Heart left ventricle (tissue), 16 donors: ENCODE results near the gene NECAP2. TPM values are rescaled to one million over a fixed set of nuclear protein-coding genes. Genes with fewer than 3 reads are reported as not detected.

Experiments
- ATAC-seq, 4 donors: fragments of 200-7000 bp; cut with Tn5 transposase; one replicate each; pipeline ENCODE4 v1.9.1; 2020 to 2022; ENCODE audit warnings: moderate library complexity in 4 of 4, mild to moderate bottlenecking in 3 of 4, moderate number of reproducible peaks in 1 of 4
- DNase-seq, 5 donors: peaks; one replicate each; pipeline ENCODE4 v3.0.0-alpha.2; 2020
- H3K27ac ChIP-seq, 12 donors: fragments of 200-600 bp; sonication (generic) in 4 of 12; one replicate each; pipeline versions ENCODE4 v1.5.0 to v1.8.0; 2016 to 2022; ENCODE audit warnings: mild to moderate bottlenecking in 2 of 12
- H3K27me3 ChIP-seq, 9 donors: fragments of 200-600 bp; sonication (generic) in 2 of 9; one replicate each; pipeline versions ENCODE4 v1.5.1 to v1.8.0; 2016 to 2022; ENCODE audit warnings: mild to moderate bottlenecking in 3 of 9
- H3K36me3 ChIP-seq, 9 donors: fragments of 200-600 bp; sonication (generic) in 2 of 9; one replicate each; pipeline versions ENCODE4 v1.5.0 to v1.8.0; 2018 to 2022; ENCODE audit warnings: mild to moderate bottlenecking in 2 of 9
- H3K4me1 ChIP-seq, 12 donors: fragments of 200-600 bp; sonication (generic) in 4 of 12; one replicate each; pipeline versions ENCODE4 v1.5.0 to v1.8.0; 2016 to 2022; ENCODE audit warnings: mild to moderate bottlenecking in 3 of 12
- H3K4me3 ChIP-seq, 12 donors: fragments of 200-600 bp; sonication (generic) in 4 of 12; one replicate each; pipeline versions ENCODE4 v1.5.0 to v1.8.0; 2017 to 2022; ENCODE audit warnings: mild to moderate bottlenecking in 9 of 12, moderate library complexity in 4 of 12
- H3K9me3 ChIP-seq, 12 donors: fragments of 200-600 bp; sonication (generic) in 4 of 12; one replicate each; pipeline versions ENCODE4 v1.5.0 to v1.8.0; 2016 to 2022; ENCODE audit warnings: mild to moderate bottlenecking in 1 of 12
- CTCF ChIP-seq, 12 donors: fragments of 200-600 bp; sonication (generic) in 4 of 12; IDR thresholded peaks; one replicate each; pipeline versions ENCODE4 v1.5.0 to v1.8.0; 2018 to 2022; ENCODE audit warnings: antibody characterized with exemption in 12 of 12, mild to moderate bottlenecking in 5 of 12
- POLR2A ChIP-seq, 2 donors: fragments of 450-650 bp; IDR thresholded peaks; one replicate each; pipeline ENCODE4 v1.6.1; 2017; ENCODE audit warnings: antibody characterized with exemption in 2 of 2, mild to moderate bottlenecking in 2 of 2, moderate library complexity in 2 of 2
- WGBS, 4 donors: extraction: QIAGEN DNeasy Blood & Tissue Kit in 2 of 4; methylation state at CpG; one replicate each; pipeline versions ENCODE4 v1.1.5 to v1.1.7; 2013 to 2018; 5-methylcytosine and 5-hydroxymethylcytosine counted together
- intact Hi-C, 10 donors: fragments of 100-400 bp; cut with DNase I; formaldehyde crosslinking; loops; one replicate each; pipeline versions ENCODE4 v1.11.1 to v1.14.2; 2022
- polyA plus RNA-seq, 2 donors: library from polyadenylated mRNA; stranded (reverse); fragments of 200-250 nt; gene quantifications; one replicate each; pipeline ENCODE4 v1.2.3, GENCODE V29; 2013
- total RNA-seq, 9 donors: library from RNA; depleted of rRNA in 2 of 9; stranded (reverse); fragments of >200 nt in 2 of 9; fragmentation: NEBNext Ultra II Directional in 3 of 9; extraction: Animal tissue kit (Norgen Biotek cat#: 25700) in 3 of 9; gene quantifications; one replicate each; pipeline versions ENCODE4 v1.1.0 to v1.2.4, GENCODE V29; 2016 to 2023
- donor health status: ischemic (EF 13 %, LVEDD 7.1; RV severe dilation, severe dysfunction).
- donor health status: healthy with polysubstance abuse.
- donor health status: DM: no; HTN: yes; CAD: no.
- donor health status: DM: no; HTN: no; CAD: no.
- donor health status: ischemic (EF 25% LVEDD 6.9; RV normal size, moderate dysfunction).
- donor health status: ischemic (EF 25% LVEDD 5.7; RV mildly dilated, moderate dysfunction).
- donor health status: healthy.
- donor health status: DM: yes; HTN: yes; CAD: no.
- donor health status: ischemic (EF 35%, LVEDD 5.7; RV mildly dilated, moderate dysfunction).
- donor health status: nonischemic (EF 11% LVEDD 7.7; RV severe dilation, severe dysfunction).
- donor health status: DM: yes; HTN: yes; CAD: no.
- donor health status: PGD.
- donor health status: ischemic (EF 29% LVEDD 5.4; RV normal size, mild dysfunction).
- donor health status: nonischemic (EF 23%, LVEDD 6.1; RV moderate dilation, normal function).

The NECAP2 gene
- total and polyA plus RNA-seq, 11 donors = 10.7 to 53.0 (median 12.1) TPM

- Histone ChIP-seq H3K4me1 (no peaks in the 10 kb centered on the region), H3K36me3 (no peaks in the 10 kb centered on the region), H3K27me3 (no peaks in the 10 kb centered on the region), H3K4me3 (no peak overlapping the region), H3K27ac (no peak overlapping the region), H3K9me3 (no peaks in the 10 kb centered on the region)
- TF ChIP-seq CTCF (IDR thresholded peaks at IDR 0.05) = no peak
- TF ChIP-seq POLR2A (IDR thresholded peaks at IDR 0.05) = no peak
- DNase-seq (peak in 1 of 5 donors; percentile 28), ATAC-seq (peak in 2 of 4 donors; percentile 11 to 14)
- intact Hi-C loops = no loop called here
- WGBS, 4 donors = 82 to 87% (median 84%) methylated on average over 24 to 25 of the region's 25 CpGs
Measured at GRCh38 chr1:16409536-16410152, 30.9 kb upstream of the NECAP2 start.

- intact Hi-C loops = no loop called here
- peak in 1 of 5 donors; percentile 48 for DNase-seq
- Histone ChIP-seq H3K36me3 (no peaks in the 10 kb centered on the region), H3K9me3 (no peaks in the 10 kb centered on the region), H3K27ac (no peak overlapping the region), H3K4me3 (no peak overlapping the region), H3K27me3 (no peaks in the 10 kb centered on the region), H3K4me1 (no peaks in the 10 kb centered on the region)
- TF ChIP-seq POLR2A (IDR thresholded peaks at IDR 0.05) (no peak), CTCF (IDR thresholded peaks at IDR 0.05) (no peak)
- WGBS, 4 donors = 93 to 95% (median 94%) methylated on average over 5 of the region's 5 CpGs
- ATAC-seq = no peak
Measured at GRCh38 chr1:16410803-16411202, 29.7 kb upstream of the NECAP2 start.

GRCh38 chr1:16413191-16413590 is 27.3 kb upstream of the NECAP2 start:
- no peak for TF ChIP-seq CTCF (IDR thresholded peaks at IDR 0.05)
- TF ChIP-seq POLR2A (IDR thresholded peaks at IDR 0.05) = no peak
- Histone ChIP-seq H3K27me3 (no peaks in the 10 kb centered on the region), H3K27ac (no peak overlapping the region), H3K4me3 (no peak overlapping the region), H3K36me3 (no peaks in the 10 kb centered on the region), H3K4me1 (no peaks in the 10 kb centered on the region), H3K9me3 (no peaks in the 10 kb centered on the region)
- no peak for ATAC-seq
- no peak for DNase-seq
- WGBS, 4 donors = 66 to 89% (median 80%) methylated on average over 3 of the region's 3 CpGs
- intact Hi-C loops = no loop called here

GRCh38 chr1:16418823-16419425 is 21.6 kb upstream of the NECAP2 start:
- no peak for ATAC-seq
- intact Hi-C loops = no loop called here
- Histone ChIP-seq H3K36me3 (no peaks in the 10 kb centered on the region), H3K27me3 (peaks cover 0 to 5% (median 0%) of the 10 kb centered on the region in 9 donors), H3K9me3 (no peaks in the 10 kb centered on the region), H3K4me3 (no peak overlapping the region), H3K4me1 (no peaks in the 10 kb centered on the region), H3K27ac (no peak overlapping the region)
- TF ChIP-seq CTCF (IDR thresholded peaks at IDR 0.05) (no peak), POLR2A (IDR thresholded peaks at IDR 0.05) (no peak)
- DNase-seq = no peak
- 88 to 90% (median 88%) methylated on average over 7 of the region's 7 CpGs for WGBS, 4 donors
